Measurements from ENCODE around the gene MPC2. TPM values are rescaled to one million over a fixed set of nuclear protein-coding genes. Genes with fewer than 3 reads are reported as not detected.

MPC2 gene
- total and polyA plus RNA-seq, 2 donors, result 67.9 to 74.4 TPM

GRCh38 chr1:167968569-167968968 is 31.7 kb upstream of the MPC2 start:
- H3K4me1 ChIP-seq (ENCODE audit: control insufficient read depth in 2 of 2, insufficient read depth in 2 of 2, low read length in 2 of 2), result no peaks in the 10 kb centered on the region
- DNase-seq (ENCODE audit: low read depth in 6 of 9, low spot score in 9 of 9), result no peak
- no peaks in the 10 kb centered on the region for H3K9me3 ChIP-seq (ENCODE audit: control insufficient read depth in 2 of 2, insufficient read depth in 1 of 2, low read length in 1 of 2)
- H3K36me3 ChIP-seq (ENCODE audit: control insufficient read depth in 2 of 2, insufficient read depth in 2 of 2, low read length in 1 of 2), result peaks cover 0 to 11% of the 10 kb centered on the region in 2 donors
- H3K4me3 ChIP-seq (ENCODE audit: low read length in 2 of 2), result no peak overlapping the region
- no peak overlapping the region for H3K27ac ChIP-seq (ENCODE audit: low read depth in 1 of 2, low read length in 1 of 2)
- 80% methylated on average over 3 of the region's 3 CpGs for WGBS
- no peaks in the 10 kb centered on the region for H3K27me3 ChIP-seq (ENCODE audit: control insufficient read depth in 2 of 2, insufficient read depth in 1 of 2, low read length in 1 of 2)

GRCh38 chr1:167966050-167966449 is 29.2 kb upstream of the MPC2 start:
- H3K27me3 ChIP-seq (ENCODE audit: control insufficient read depth in 2 of 2, insufficient read depth in 1 of 2, low read length in 1 of 2), result no peaks in the 10 kb centered on the region
- no peaks in the 10 kb centered on the region for H3K4me1 ChIP-seq (ENCODE audit: control insufficient read depth in 2 of 2, insufficient read depth in 2 of 2, low read length in 2 of 2)
- DNase-seq (ENCODE audit: low read depth in 6 of 9, low spot score in 9 of 9), result no peak
- no peak overlapping the region for H3K27ac ChIP-seq (ENCODE audit: low read depth in 1 of 2, low read length in 1 of 2)
- WGBS, result 90% methylated on average over 4 of the region's 4 CpGs
- no peak overlapping the region for H3K4me3 ChIP-seq (ENCODE audit: low read length in 2 of 2)
- H3K9me3 ChIP-seq (ENCODE audit: control insufficient read depth in 2 of 2, insufficient read depth in 1 of 2, low read length in 1 of 2), result no peaks in the 10 kb centered on the region
- H3K36me3 ChIP-seq (ENCODE audit: control insufficient read depth in 2 of 2, insufficient read depth in 2 of 2, low read length in 1 of 2), result peaks cover 2 to 11% of the 10 kb centered on the region in 2 donors

GRCh38 chr1:167964646-167965045 is 27.8 kb upstream of the MPC2 start:
- Histone ChIP-seq H3K27ac (ENCODE audit: low read depth in 1 of 2, low read length in 1 of 2) (no peak overlapping the region), H3K4me1 (ENCODE audit: control insufficient read depth in 2 of 2, insufficient read depth in 2 of 2, low read length in 2 of 2) (no peaks in the 10 kb centered on the region), H3K9me3 (ENCODE audit: control insufficient read depth in 2 of 2, insufficient read depth in 1 of 2, low read length in 1 of 2) (no peaks in the 10 kb centered on the region), H3K36me3 (ENCODE audit: control insufficient read depth in 2 of 2, insufficient read depth in 2 of 2, low read length in 1 of 2) (peaks cover 2 to 11% of the 10 kb centered on the region in 2 donors), H3K27me3 (ENCODE audit: control insufficient read depth in 2 of 2, insufficient read depth in 1 of 2, low read length in 1 of 2) (no peaks in the 10 kb centered on the region), H3K4me3 (ENCODE audit: low read length in 2 of 2) (no peak overlapping the region)
- 99% methylated on average over 4 of the region's 4 CpGs for WGBS
- DNase-seq (ENCODE audit: low read depth in 6 of 9, low spot score in 9 of 9), result no peak

GRCh38 chr1:167957710-167958109 is 20.8 kb upstream of the MPC2 start:
- no peaks in the 10 kb centered on the region for H3K9me3 ChIP-seq (ENCODE audit: control insufficient read depth in 2 of 2, insufficient read depth in 1 of 2, low read length in 1 of 2)
- H3K4me1 ChIP-seq (ENCODE audit: control insufficient read depth in 2 of 2, insufficient read depth in 2 of 2, low read length in 2 of 2), result no peaks in the 10 kb centered on the region
- H3K4me3 ChIP-seq (ENCODE audit: low read length in 2 of 2), result no peak overlapping the region
- no peak for DNase-seq (ENCODE audit: low read depth in 6 of 9, low spot score in 9 of 9)
- no peaks in the 10 kb centered on the region for H3K27me3 ChIP-seq (ENCODE audit: control insufficient read depth in 2 of 2, insufficient read depth in 1 of 2, low read length in 1 of 2)
- H3K27ac ChIP-seq (ENCODE audit: low read depth in 1 of 2, low read length in 1 of 2), result no peak overlapping the region
- peaks cover 12 to 27% of the 10 kb centered on the region in 2 donors for H3K36me3 ChIP-seq (ENCODE audit: control insufficient read depth in 2 of 2, insufficient read depth in 2 of 2, low read length in 1 of 2)

GRCh38 chr1:167955915-167956314 is 19.0 kb upstream of the MPC2 start:
- no peak for DNase-seq (ENCODE audit: low read depth in 6 of 9, low spot score in 9 of 9)
- Histone ChIP-seq H3K27me3 (ENCODE audit: control insufficient read depth in 2 of 2, insufficient read depth in 1 of 2, low read length in 1 of 2) (no peaks in the 10 kb centered on the region), H3K36me3 (ENCODE audit: control insufficient read depth in 2 of 2, insufficient read depth in 2 of 2, low read length in 1 of 2) (peaks cover 10 to 32% of the 10 kb centered on the region in 2 donors), H3K27ac (ENCODE audit: low read depth in 1 of 2, low read length in 1 of 2) (no peak overlapping the region), H3K4me3 (ENCODE audit: low read length in 2 of 2) (no peak overlapping the region), H3K4me1 (ENCODE audit: control insufficient read depth in 2 of 2, insufficient read depth in 2 of 2, low read length in 2 of 2) (no peaks in the 10 kb centered on the region), H3K9me3 (ENCODE audit: control insufficient read depth in 2 of 2, insufficient read depth in 1 of 2, low read length in 1 of 2) (no peaks in the 10 kb centered on the region)
- 98% methylated on average over 2 of the region's 2 CpGs for WGBS

GRCh38 chr1:167950569-167950968 is 13.7 kb upstream of the MPC2 start:
- H3K9me3 ChIP-seq (ENCODE audit: control insufficient read depth in 2 of 2, insufficient read depth in 1 of 2, low read length in 1 of 2), result no peaks in the 10 kb centered on the region
- DNase-seq (ENCODE audit: low read depth in 6 of 9, low spot score in 9 of 9), result no peak
- H3K4me1 ChIP-seq (ENCODE audit: control insufficient read depth in 2 of 2, insufficient read depth in 2 of 2, low read length in 2 of 2), result no peaks in the 10 kb centered on the region
- no peaks in the 10 kb centered on the region for H3K27me3 ChIP-seq (ENCODE audit: control insufficient read depth in 2 of 2, insufficient read depth in 1 of 2, low read length in 1 of 2)
- WGBS, result 73% methylated on average over 1 of the region's 1 CpG
- H3K4me3 ChIP-seq (ENCODE audit: low read length in 2 of 2), result no peak overlapping the region
- no peak overlapping the region for H3K27ac ChIP-seq (ENCODE audit: low read depth in 1 of 2, low read length in 1 of 2)
- H3K36me3 ChIP-seq (ENCODE audit: control insufficient read depth in 2 of 2, insufficient read depth in 2 of 2, low read length in 1 of 2), result peaks cover 7 to 27% of the 10 kb centered on the region in 2 donors

- no peak overlapping the region for H3K27ac ChIP-seq (ENCODE audit: low read depth in 1 of 2, low read length in 1 of 2)
- WGBS, result 97% methylated on average over 3 of the region's 3 CpGs
- H3K4me3 ChIP-seq (ENCODE audit: low read length in 2 of 2), result no peak overlapping the region
- no peaks in the 10 kb centered on the region for H3K4me1 ChIP-seq (ENCODE audit: control insufficient read depth in 2 of 2, insufficient read depth in 2 of 2, low read length in 2 of 2)
- H3K27me3 ChIP-seq (ENCODE audit: control insufficient read depth in 2 of 2, insufficient read depth in 1 of 2, low read length in 1 of 2), result no peaks in the 10 kb centered on the region
- peaks cover 7 to 23% of the 10 kb centered on the region in 2 donors for H3K36me3 ChIP-seq (ENCODE audit: control insufficient read depth in 2 of 2, insufficient read depth in 2 of 2, low read length in 1 of 2)
- H3K9me3 ChIP-seq (ENCODE audit: control insufficient read depth in 2 of 2, insufficient read depth in 1 of 2, low read length in 1 of 2), result no peaks in the 10 kb centered on the region
- DNase-seq (ENCODE audit: low read depth in 6 of 9, low spot score in 9 of 9), result no peak
These were observed 12.9 kb upstream of the MPC2 start for GRCh38 chr1:167949785-167950184.

GRCh38 chr1:167947733-167948132 is 10.9 kb upstream of the MPC2 start:
- H3K36me3 ChIP-seq (ENCODE audit: control insufficient read depth in 2 of 2, insufficient read depth in 2 of 2, low read length in 1 of 2), result peaks cover 0 to 5% of the 10 kb centered on the region in 2 donors
- no peaks in the 10 kb centered on the region for H3K9me3 ChIP-seq (ENCODE audit: control insufficient read depth in 2 of 2, insufficient read depth in 1 of 2, low read length in 1 of 2)
- no peaks in the 10 kb centered on the region for H3K27me3 ChIP-seq (ENCODE audit: control insufficient read depth in 2 of 2, insufficient read depth in 1 of 2, low read length in 1 of 2)
- WGBS, result 99% methylated on average over 2 of the region's 2 CpGs
- no peaks in the 10 kb centered on the region for H3K4me1 ChIP-seq (ENCODE audit: control insufficient read depth in 2 of 2, insufficient read depth in 2 of 2, low read length in 2 of 2)
- DNase-seq (ENCODE audit: low read depth in 6 of 9, low spot score in 9 of 9), result no peak
- no peak overlapping the region for H3K27ac ChIP-seq (ENCODE audit: low read depth in 1 of 2, low read length in 1 of 2)
- no peak overlapping the region for H3K4me3 ChIP-seq (ENCODE audit: low read length in 2 of 2)

GRCh38 chr1:167943541-167943940 is 6.7 kb upstream of the MPC2 start:
- H3K27me3 ChIP-seq (ENCODE audit: control insufficient read depth in 2 of 2, insufficient read depth in 1 of 2, low read length in 1 of 2), result no peaks in the 10 kb centered on the region
- H3K36me3 ChIP-seq (ENCODE audit: control insufficient read depth in 2 of 2, insufficient read depth in 2 of 2, low read length in 1 of 2), result no peaks in the 10 kb centered on the region
- H3K4me1 ChIP-seq (ENCODE audit: control insufficient read depth in 2 of 2, insufficient read depth in 2 of 2, low read length in 2 of 2), result no peaks in the 10 kb centered on the region
- H3K27ac ChIP-seq (ENCODE audit: low read depth in 1 of 2, low read length in 1 of 2), result no peak overlapping the region
- DNase-seq (ENCODE audit: low read depth in 6 of 9, low spot score in 9 of 9), result no peak
- WGBS, result 97% methylated on average over 9 of the region's 9 CpGs
- no peaks in the 10 kb centered on the region for H3K9me3 ChIP-seq (ENCODE audit: control insufficient read depth in 2 of 2, insufficient read depth in 1 of 2, low read length in 1 of 2)
- H3K4me3 ChIP-seq (ENCODE audit: low read length in 2 of 2), result no peak overlapping the region

GRCh38 chr1:167940264-167940663 is 3.4 kb upstream of the MPC2 start:
- Histone ChIP-seq H3K27me3 (ENCODE audit: control insufficient read depth in 2 of 2, insufficient read depth in 1 of 2, low read length in 1 of 2) (no peaks in the 10 kb centered on the region), H3K36me3 (ENCODE audit: control insufficient read depth in 2 of 2, insufficient read depth in 2 of 2, low read length in 1 of 2) (no peaks in the 10 kb centered on the region), H3K9me3 (ENCODE audit: control insufficient read depth in 2 of 2, insufficient read depth in 1 of 2, low read length in 1 of 2) (no peaks in the 10 kb centered on the region), H3K27ac (ENCODE audit: low read depth in 1 of 2, low read length in 1 of 2) (no peak overlapping the region), H3K4me1 (ENCODE audit: control insufficient read depth in 2 of 2, insufficient read depth in 2 of 2, low read length in 2 of 2) (peaks cover 0 to 1% of the 10 kb centered on the region in 2 donors), H3K4me3 (ENCODE audit: low read length in 2 of 2) (no peak overlapping the region)
- DNase-seq (ENCODE audit: low read depth in 6 of 9, low spot score in 9 of 9), result no peak
- WGBS, result 99% methylated on average over 2 of the region's 2 CpGs

Measured in thymus (tissue), 11 donors.